MG63 (cell line): ENCODE measurements around the gene AHCYL1. TPM values are rescaled to one million over a fixed set of nuclear protein-coding genes. Genes with fewer than 3 reads are reported as not detected.
"Not testable (repeated sequence)": the region's sequence is repeated elsewhere in the genome, so short reads cannot be mapped to it uniquely, and the experiment has no call there.

Source experiments
- DNase-seq: peaks from one replicate; pipeline ENCODE4 v3.0.0-alpha.2; 2020
- H3K27me3 ChIP-seq: fragments of 250-450 bp; sonication (Bioruptor Pico); 2 replicates; pipeline ENCODE4 v1.5.1; 2020; ENCODE audit warnings: mild to moderate bottlenecking, moderate library complexity
- H3K36me3 ChIP-seq: fragments of 250-450 bp; sonication (Bioruptor Pico); 2 replicates; pipeline ENCODE4 v1.5.1; 2020; ENCODE audit warnings: mild to moderate bottlenecking, moderate library complexity
- H3K4me3 ChIP-seq: fragments of 250-450 bp; sonication (Bioruptor Pico); 2 replicates; pipeline ENCODE4 v1.5.1; 2020; ENCODE audit warnings: mild to moderate bottlenecking, moderate library complexity
- H3K9me3 ChIP-seq: fragments of 250-450 bp; sonication (Bioruptor Pico); 2 replicates; pipeline ENCODE4 v1.5.1; 2020; ENCODE audit warnings: mild to moderate bottlenecking, moderate library complexity
- total RNA-seq: library from RNA; depleted of rRNA; stranded (reverse); fragments of >200 nt; shearing (Covaris generic); gene quantifications from 2 replicates; pipeline ENCODE4 v1.2.3, GENCODE V29; 2014; ENCODE audit warnings: low replicate concordance; rRNA removed

AHCYL1 gene
- total RNA-seq = 55.4 and 64.5 TPM in 2 replicates

GRCh38 chr1:109984456-109985246, at the start of gene AHCYL1:
Gene AHCYL1 (plus strand): TSS chr1:109984765. CDS start chr1:109985053, 288 bp downstream.
- Histone ChIP-seq H3K36me3 (peaks cover 47% of the 10 kb centered on the region), H3K27me3 (no peaks in the 10 kb centered on the region), H3K4me3 (peak within 1 kb of the TSS; percentile 89), H3K9me3 (peaks cover 4% of the 10 kb centered on the region; the same call in 1 of the 2 replicates)
- DNase-seq = peak; percentile 100

- Histone ChIP-seq H3K9me3 (peaks cover 30% of the 10 kb centered on the region), H3K4me3 (no peak overlapping the region), H3K36me3 (peaks cover 18% of the 10 kb centered on the region), H3K27me3 (no peaks in the 10 kb centered on the region)
- no peak for DNase-seq
Measured at GRCh38 chr1:109935451-109935900, 49.1 kb upstream of the AHCYL1 start.

- DNase-seq = no peak
- H3K27me3 ChIP-seq = no peaks in the 10 kb centered on the region
- H3K36me3 ChIP-seq = no peaks in the 10 kb centered on the region; the same call in 1 of the 2 replicates
Measured at GRCh38 chr1:109937738-109938137, 46.8 kb upstream of the AHCYL1 start.

GRCh38 chr1:109938556-109938955, 46.0 kb upstream of the AHCYL1 start:
- Histone ChIP-seq H3K27me3 (no peaks in the 10 kb centered on the region), H3K9me3 (peaks cover 30% of the 10 kb centered on the region), H3K36me3 (no peaks in the 10 kb centered on the region; the same call in 1 of the 2 replicates), H3K4me3 (no peak overlapping the region)
- DNase-seq = no peak

More at GRCh38 chr1:109937738-109938137, 46.8 kb upstream of the AHCYL1 start:
- H3K4me3 ChIP-seq = no peak overlapping the region
- peaks cover 30% of the 10 kb centered on the region for H3K9me3 ChIP-seq

GRCh38 chr1:109942434-109942833, 42.1 kb upstream of the AHCYL1 start:
- no peaks in the 10 kb centered on the region for H3K27me3 ChIP-seq
- no peak for DNase-seq

GRCh38 chr1:109944541-109944940, 40.0 kb upstream of the AHCYL1 start:
- no peak for DNase-seq
- Histone ChIP-seq H3K9me3 (peaks cover 4% of the 10 kb centered on the region; the same call in 1 of the 2 replicates), H3K36me3 (no peaks in the 10 kb centered on the region), H3K27me3 (no peaks in the 10 kb centered on the region), H3K4me3 (no peak overlapping the region)

More at GRCh38 chr1:109942434-109942833, 42.1 kb upstream of the AHCYL1 start:
- H3K9me3 ChIP-seq = peaks cover 15% of the 10 kb centered on the region
- no peak overlapping the region for H3K4me3 ChIP-seq
- H3K36me3 ChIP-seq = no peaks in the 10 kb centered on the region

GRCh38 chr1:109946511-109946910, 38.1 kb upstream of the AHCYL1 start:
- no peaks in the 10 kb centered on the region for H3K36me3 ChIP-seq
- no peaks in the 10 kb centered on the region for H3K27me3 ChIP-seq
- no peak for DNase-seq
- peaks cover 4% of the 10 kb centered on the region; the same call in 1 of the 2 replicates for H3K9me3 ChIP-seq
- H3K4me3 ChIP-seq = no peak overlapping the region

- DNase-seq = no peak
- Histone ChIP-seq H3K36me3 (no peaks in the 10 kb centered on the region), H3K9me3 (peaks cover 4% of the 10 kb centered on the region; the same call in 1 of the 2 replicates), H3K4me3 (no peak overlapping the region), H3K27me3 (no peaks in the 10 kb centered on the region)
Measured at GRCh38 chr1:109947582-109948284, 36.8 kb upstream of the AHCYL1 start.

- Histone ChIP-seq H3K4me3 (no peak overlapping the region), H3K9me3 (peaks cover 4% of the 10 kb centered on the region; the same call in 1 of the 2 replicates), H3K36me3 (no peaks in the 10 kb centered on the region), H3K27me3 (no peaks in the 10 kb centered on the region)
- DNase-seq = no peak
Measured at GRCh38 chr1:109948285-109948630, 36.3 kb upstream of the AHCYL1 start.

GRCh38 chr1:109950038-109950437, 34.5 kb upstream of the AHCYL1 start:
- Histone ChIP-seq H3K36me3 (no peaks in the 10 kb centered on the region), H3K27me3 (no peaks in the 10 kb centered on the region), H3K9me3 (peaks cover 1% of the 10 kb centered on the region), H3K4me3 (no peak overlapping the region)
- no peak for DNase-seq

GRCh38 chr1:109950509-109950908, 34.1 kb upstream of the AHCYL1 start:
- Histone ChIP-seq H3K36me3 (no peaks in the 10 kb centered on the region), H3K9me3 (no peaks in the 10 kb centered on the region; the same call in 1 of the 2 replicates), H3K27me3 (no peaks in the 10 kb centered on the region), H3K4me3 (no peak overlapping the region)
- no peak for DNase-seq

- H3K4me3 ChIP-seq, H3K27me3 ChIP-seq, H3K36me3 ChIP-seq, H3K9me3 ChIP-seq, DNase-seq: not testable (repeated sequence)
Measured at GRCh38 chr1:109951501-109951900, 33.1 kb upstream of the AHCYL1 start.

- no peak for DNase-seq
- Histone ChIP-seq H3K9me3 (no peaks in the 10 kb centered on the region; the same call in 1 of the 2 replicates), H3K27me3 (no peaks in the 10 kb centered on the region), H3K36me3 (no peaks in the 10 kb centered on the region), H3K4me3 (no peak overlapping the region)
Measured at GRCh38 chr1:109954041-109954512, 30.5 kb upstream of the AHCYL1 start.

GRCh38 chr1:109959632-109959973, 25.0 kb upstream of the AHCYL1 start:
- no peak overlapping the region for H3K4me3 ChIP-seq
- no peaks in the 10 kb centered on the region for H3K36me3 ChIP-seq
- H3K9me3 ChIP-seq = no peaks in the 10 kb centered on the region; the same call in 1 of the 2 replicates
- H3K27me3 ChIP-seq = no peaks in the 10 kb centered on the region
- DNase-seq = no peak

- peak; percentile 90 for DNase-seq
- H3K4me3 ChIP-seq = no peak overlapping the region
- peaks cover 3% of the 10 kb centered on the region; the same call in 1 of the 2 replicates for H3K9me3 ChIP-seq
- no peaks in the 10 kb centered on the region for H3K36me3 ChIP-seq
- H3K27me3 ChIP-seq = no peaks in the 10 kb centered on the region
Measured at GRCh38 chr1:109959974-109960744, 24.4 kb upstream of the AHCYL1 start.

GRCh38 chr1:109960745-109961094, 23.8 kb upstream of the AHCYL1 start:
- no peaks in the 10 kb centered on the region for H3K36me3 ChIP-seq
- peaks cover 9% of the 10 kb centered on the region; the same call in 1 of the 2 replicates for H3K9me3 ChIP-seq
- H3K4me3 ChIP-seq = no peak overlapping the region
- H3K27me3 ChIP-seq = no peaks in the 10 kb centered on the region
- DNase-seq = no peak
